GM12801 (cell line): Measurements from ENCODE around the gene GALNT7.

Source experiments
- CTCF ChIP-seq: IDR thresholded peaks from one replicate; pipeline ENCODE4 v1.5.1; 2011; ENCODE audit warnings: control low read depth; ENCODE audit not compliant: insufficient read length; ENCODE audit errors: extremely low read depth

Gene GALNT7

DNA sequence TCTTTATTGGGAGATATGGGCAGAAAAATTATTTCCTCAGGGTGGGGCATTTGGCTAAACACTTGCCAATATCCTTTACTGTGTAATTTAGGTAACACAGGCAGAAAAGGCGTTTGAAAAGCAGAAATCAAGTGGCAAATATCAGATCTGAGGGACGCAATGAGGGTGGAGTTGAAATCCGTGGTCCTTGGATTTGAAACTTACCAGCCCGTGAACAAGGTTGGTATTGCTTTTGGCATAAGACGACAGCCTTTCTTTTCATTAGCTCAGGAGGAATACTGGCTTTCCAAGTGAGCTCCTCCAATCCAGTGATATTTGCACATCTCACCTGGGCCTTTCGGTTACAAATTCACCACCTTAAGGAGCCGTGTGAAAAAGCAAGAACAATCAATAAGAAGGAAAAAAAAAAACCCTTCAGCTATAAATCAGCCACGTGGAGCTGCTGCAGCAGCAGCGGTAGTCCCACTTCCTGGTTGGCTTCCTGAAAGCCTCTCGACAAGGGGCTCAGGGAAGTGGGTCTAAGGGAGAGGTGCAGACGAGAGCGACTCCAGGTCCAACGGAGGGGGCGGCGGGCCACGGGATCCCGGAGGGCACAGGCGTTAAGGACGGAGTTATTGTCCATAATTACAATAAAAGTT is 734 bp upstream of the GALNT7 start:
- no peak for TF ChIP-seq CTCF

- TF ChIP-seq CTCF = no peak
Measured at GRCh38 chr4:173169178-173169427, 492 bp downstream of the GALNT7 start.

DNA sequence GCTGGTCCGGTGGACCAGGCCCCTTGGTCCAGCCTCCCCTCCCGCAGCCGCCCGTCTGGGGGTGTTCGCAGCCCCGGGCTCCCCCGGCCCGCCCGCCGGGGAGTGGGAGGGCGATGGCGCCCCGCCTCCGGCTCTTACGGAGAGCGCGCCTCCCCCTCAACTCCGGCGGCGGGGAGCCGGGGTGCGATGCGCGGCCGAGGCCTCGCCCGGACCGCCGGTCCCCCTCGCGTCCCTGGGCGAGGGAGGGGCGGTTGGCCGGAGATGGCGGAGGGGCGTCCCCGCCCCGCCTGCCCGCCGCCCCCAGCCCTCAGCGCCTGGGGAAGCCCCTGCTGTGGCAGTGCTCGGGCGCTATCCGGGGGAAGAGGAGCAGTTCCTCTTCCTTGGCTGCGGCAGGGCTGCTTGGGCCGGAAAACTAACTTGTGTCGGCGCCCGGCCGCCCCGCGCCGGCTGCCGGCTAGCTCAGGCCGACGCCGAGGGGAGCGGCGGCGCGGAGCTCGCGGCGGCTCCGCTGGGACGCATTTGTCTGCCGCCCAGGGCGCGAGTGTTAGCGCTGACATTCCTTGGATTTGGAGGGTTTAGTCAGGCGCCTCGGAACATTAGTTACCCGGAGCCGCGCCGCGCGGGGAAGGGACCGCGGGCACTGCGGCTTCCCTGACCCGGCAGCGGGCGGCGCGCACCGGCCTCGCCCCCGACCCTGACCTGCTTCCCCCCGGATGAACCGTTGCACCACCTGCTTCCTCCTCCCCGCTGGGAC is 994 bp downstream of the GALNT7 start:
- TF ChIP-seq CTCF = no peak

DNA sequence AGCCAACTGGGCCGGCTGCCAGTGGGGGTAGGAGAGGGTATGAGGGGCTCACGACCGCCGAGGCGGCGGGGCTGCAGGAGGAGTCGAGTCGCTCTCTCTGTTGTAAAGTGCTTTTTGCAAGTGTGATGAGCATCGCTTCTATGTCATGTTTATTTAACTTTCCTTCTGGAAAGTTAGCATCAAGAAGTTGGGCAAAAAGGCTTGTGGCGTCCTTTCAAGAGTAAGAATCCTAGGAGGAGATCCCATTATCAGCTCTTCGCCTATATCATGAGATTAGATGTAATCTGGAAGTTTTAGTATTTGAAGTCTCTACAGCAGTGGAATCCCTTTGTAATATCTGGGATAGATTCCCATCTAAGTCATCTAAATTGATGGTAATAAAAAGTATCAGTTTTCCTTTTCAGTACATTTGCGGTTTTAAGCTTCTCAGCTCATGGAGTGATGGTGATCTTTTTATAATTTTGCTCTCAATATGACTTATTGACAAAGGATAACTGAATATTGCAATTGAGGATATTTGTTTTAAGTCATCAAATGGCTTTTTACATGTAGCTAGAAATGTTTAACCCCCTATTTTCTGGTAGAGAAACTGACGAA is 1.7 kb downstream of the GALNT7 start:
- TF ChIP-seq CTCF = no peak

DNA sequence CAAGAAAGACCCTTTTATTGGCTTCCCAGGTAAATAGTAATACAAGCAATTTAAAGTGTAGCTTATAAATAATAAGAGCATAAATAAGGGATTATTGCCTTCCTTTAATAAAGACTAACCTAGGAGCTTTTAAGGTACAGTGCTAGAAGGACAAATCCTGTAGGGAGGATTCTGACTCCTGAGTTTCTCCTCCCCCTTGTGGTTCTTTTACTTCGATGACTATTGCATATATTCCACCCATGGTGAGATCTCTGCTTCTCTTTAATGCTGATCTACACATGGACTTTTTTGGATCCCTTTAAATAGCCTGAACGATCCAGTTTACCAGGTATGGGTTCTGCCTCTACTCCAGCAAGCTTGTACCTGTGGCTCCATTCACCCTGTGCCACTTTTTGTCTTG is 2.5 kb downstream of the GALNT7 start:
- TF ChIP-seq CTCF = no peak

GRCh38 chr4:173171987-173172386 is 3.4 kb downstream of the GALNT7 start:
- TF ChIP-seq CTCF = no peak

DNA sequence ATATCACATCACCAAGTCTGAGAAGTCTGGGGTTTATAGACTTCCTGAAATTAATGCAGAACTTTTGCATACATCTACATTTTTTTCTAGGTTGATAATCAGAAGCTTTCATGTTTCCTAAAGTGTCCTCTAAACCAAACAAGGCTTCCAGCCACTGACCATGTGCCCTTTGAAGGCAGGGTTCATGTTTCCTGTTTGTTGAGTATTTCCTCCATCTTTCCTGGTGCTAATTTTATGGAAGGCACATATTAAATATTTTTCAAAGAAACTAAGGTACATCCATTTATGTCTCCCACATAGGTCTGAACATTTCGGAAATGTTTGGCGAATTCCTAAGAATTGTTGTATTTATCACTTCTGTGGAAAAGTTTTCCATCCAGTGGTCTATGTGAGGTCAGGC is 5.6 kb downstream of the GALNT7 start:
- TF ChIP-seq CTCF = no peak
